A549 (cell line): ENCODE data around the gene MT2A. TPM values are rescaled to one million over a fixed set of nuclear protein-coding genes. Genes with fewer than 3 reads are reported as not detected.
A peak's percentile ranks its signal among the peaks of the same experiment; 100 is the strongest.

Experiments
- ATAC-seq, 2 experiments: fragments of 200-7000 bp in 1 of 2; fragments of >200 bp in 1 of 2; cut with Nextera tagmentation in 1 of 2; cut with Tn5 transposase in 1 of 2; 3 replicates each; pipeline versions ENCODE4 v1.8.0 to v1.9.1; 2018 to 2020; ENCODE audit warnings: mild to moderate bottlenecking in 1 of 2, moderate library complexity in 1 of 2
- CTCF ChIA-PET: fragments of 300-600 bp; sonication (Branson Sonifier 250); formaldehyde crosslinking; extraction: SDS; loops from one replicate; lab custom pipeline; 2021; ENCODE audit warnings: antibody characterized with exemption, inconsistent platforms; lab: Yijun Ruan, JAX
- POLR2A ChIA-PET: fragments of 350-600 bp; formaldehyde crosslinking; extraction: SDS; loops from one replicate; lab custom pipeline; 2021; ENCODE audit warnings: antibody characterized with exemption, inconsistent platforms; lab: Yijun Ruan, JAX
- DNase-seq, 2 experiments: peaks; one replicate each; pipeline versions ENCODE4 v3.0.0 to v3.0.0-alpha.2; 2011 to 2016; ENCODE audit warnings: low read depth in 1 of 2, low spot score in 1 of 2
- FAIRE-seq: peaks from 2 replicates; lab custom pipeline; 2011; peaks lifted over from hg19 to GRCh38; lab: Jason Lieb, UNC
- H3K27ac ChIP-seq, 2 experiments: fragments of >200 bp; sonication (Bioruptor Twin); formaldehyde crosslinking; 3 replicates each; pipeline ENCODE4 v1.5.1; 2016 to 2017
- H3K4me1 ChIP-seq: fragments of >200 bp; sonication (Bioruptor Twin); formaldehyde crosslinking; 3 replicates; pipeline ENCODE4 v1.6.1; 2016
- H3K4me2 ChIP-seq: fragments of >200 bp; sonication (Bioruptor Twin); formaldehyde crosslinking; 3 replicates; pipeline ENCODE4 v1.6.1; 2016
- H3K4me3 ChIP-seq: fragments of >200 bp; sonication (Bioruptor Twin); formaldehyde crosslinking; 3 replicates; pipeline ENCODE4 v1.5.1; 2016
- H3K9me3 ChIP-seq: fragments of >200 bp; sonication (Bioruptor Twin); formaldehyde crosslinking; 3 replicates; pipeline ENCODE4 v1.6.1; 2016
- CTCF ChIP-seq: fragments of >200 bp; sonication (Bioruptor Twin); formaldehyde crosslinking; IDR thresholded peaks from 3 replicates; pipeline ENCODE4 v1.5.1; 2016
- ESRRA ChIP-seq: fragments of 150-350 bp; IDR thresholded peaks from 2 replicates; pipeline ENCODE4 v1.6.1; 2014; ENCODE audit warnings: mild to moderate bottlenecking, low read length, borderline replicate concordance
- FOSL2 ChIP-seq, 2 experiments: fragments of 450-650 bp in 1 of 2; fragments of >200 bp in 1 of 2; sonication (Bioruptor Twin) in 1 of 2; formaldehyde crosslinking; IDR thresholded peaks; 2 replicates each; pipeline versions ENCODE4 v1.5.0 to v1.6.1; 2016 to 2020; ENCODE audit warnings: mild to moderate bottlenecking in 1 of 2, moderate library complexity in 1 of 2
- FOXS1 ChIP-seq: fragments of 250-450 bp; sonication (Bioruptor Pico); IDR thresholded peaks from 2 replicates; pipeline ENCODE4 v1.5.0; 2020; ENCODE audit warnings: mild to moderate bottlenecking, moderate library complexity
- HEYL ChIP-seq: fragments of 250-450 bp; sonication (Bioruptor Pico); IDR thresholded peaks from 2 replicates; pipeline ENCODE4 v1.8.0; 2021; ENCODE audit warnings: mild to moderate bottlenecking, moderate library complexity
- HOXA7 ChIP-seq: fragments of 250-450 bp; sonication (Bioruptor Pico); IDR thresholded peaks from 2 replicates; pipeline ENCODE4 v1.5.0; 2020; ENCODE audit warnings: mild to moderate bottlenecking, moderate library complexity
- HOXB13 ChIP-seq: fragments of 250-450 bp; sonication (Bioruptor Pico); IDR thresholded peaks from 2 replicates; pipeline ENCODE4 v1.5.0; 2020; ENCODE audit warnings: low read depth, mild to moderate bottlenecking, moderate library complexity
- JUN ChIP-seq, 2 experiments: fragments of >200 bp; sonication (Bioruptor Twin); formaldehyde crosslinking; IDR thresholded peaks; 2 replicates in 1 of 2; 3 replicates in 1 of 2; pipeline ENCODE4 v1.6.1; 2016 to 2017
- KDM5A ChIP-seq: fragments of 200-600 bp; sonication (generic); IDR thresholded peaks from 2 replicates; pipeline ENCODE4 v1.6.1; 2016; ENCODE audit warnings: antibody characterized with exemption, mild to moderate bottlenecking
- MAZ ChIP-seq: fragments of 150-350 bp; IDR thresholded peaks from 2 replicates; pipeline ENCODE4 v1.6.1; 2014; ENCODE audit warnings: antibody characterized with exemption, low read depth, low read length, borderline replicate concordance
- NPAS2 ChIP-seq: fragments of 250-450 bp; sonication (Bioruptor Pico); IDR thresholded peaks from 2 replicates; pipeline ENCODE4 v1.8.0; 2022; ENCODE audit warnings: mild to moderate bottlenecking, moderate library complexity, borderline replicate concordance
- NR3C1 ChIP-seq: fragments of >200 bp; sonication (Bioruptor Twin); formaldehyde crosslinking; IDR thresholded peaks from 3 replicates; pipeline ENCODE4 v1.6.1; 2017
- POLR2AphosphoS2 ChIP-seq: conservative IDR thresholded peaks from 2 replicates; pipeline ENCODE4 v1.6.1; 2012; ENCODE audit warnings: low read length, improper control_type of control experiment, inconsistent platforms
- SMC3 ChIP-seq: fragments of >200 bp; sonication (Bioruptor Twin); formaldehyde crosslinking; IDR thresholded peaks from 3 replicates; pipeline ENCODE4 v1.6.1; 2018; ENCODE audit warnings: inconsistent platforms
- TFCP2L1 ChIP-seq: fragments of 250-450 bp; sonication (Bioruptor Pico); IDR thresholded peaks from 2 replicates; pipeline ENCODE4 v1.5.0; 2021; ENCODE audit warnings: mild to moderate bottlenecking
- ZC3H11A ChIP-seq: fragments of 450-650 bp; IDR thresholded peaks from 2 replicates; pipeline ENCODE4 v1.6.1; 2014; ENCODE audit warnings: antibody characterized with exemption, mild to moderate bottlenecking
- ZFP36 ChIP-seq: fragments of 450-650 bp; IDR thresholded peaks from 2 replicates; pipeline ENCODE4 v1.6.1; 2014; ENCODE audit warnings: borderline replicate concordance; ENCODE audit not compliant: partially characterized antibody
- WGBS: methylation state at CpG from one replicate; pipeline ENCODE4 v1.1.6; 2017; ENCODE audit errors: missing lambda C conversion rate; 5-methylcytosine and 5-hydroxymethylcytosine counted together
- polyA plus RNA-seq, 4 experiments: library from polyadenylated mRNA; depleted of rRNA in 3 of 4; stranded (reverse); fragments of >200 nt; fragmentation: RNase III in 1 of 4; extraction: RNeasy Plus Mini Kit Qiagen cat#74134 plus additional on column Dnase treatment in 1 of 4; gene quantifications; 2 replicates in 3 of 4; 3 replicates in 1 of 4; pipeline ENCODE4 v1.2.3, GENCODE V29; 2011 to 2017
- TF ChIP-seq, protein P1 (sequence below): fragments of 250-450 bp; sonication (Bioruptor Pico); IDR thresholded peaks from 2 replicates; pipeline ENCODE4 v1.5.0; 2021; ENCODE audit warnings: mild to moderate bottlenecking, moderate library complexity, borderline replicate concordance

MT2A gene
- polyA plus RNA-seq, 2 of the 4 experiments (the other 2 are of a cell fraction) = 39.1 to 305 TPM

- CTCF ChIA-PET = interaction anchor here (0.9 to 19.7 kb wide), 8 partner anchors 8 to 94 kb away, joined by 3 to 340 read pairs (median 4); partner anchors contain the start of genes MT1A, MT1B and MT1F
- POLR2A ChIA-PET = interaction anchor here (0.9 to 10.8 kb wide), 19 partner anchors 10 to 205 kb away, joined by 3 to 185 read pairs (median 5); partner anchors contain the start of genes MT1F, MT1X, NUDT21 and OGFOD1
- peak overlapping the region; percentile 61 for H3K4me3 ChIP-seq
- H3K4me2 ChIP-seq = peak overlapping the region; percentile 81
- TF ChIP-seq KDM5A (peak; percentile 19; the same call in 1 of the 2 replicates), FOXS1 (CRISPR knock-in tag) (no peak)
- TF ChIP-seq, all 56 proteins: peak for 1
- peak in 1 of 2 experiments; percentile 1; a peak in 1 of 6 replicates for ATAC-seq
- no peaks in the 10 kb centered on the region for H3K9me3 ChIP-seq
- H3K27ac ChIP-seq = peak overlapping the region; percentile 93 to 96
- WGBS = 2% methylated on average over 21 of the region's 21 CpGs
- FAIRE-seq = no peak
- DNase-seq = peak in 1 of 2 experiments; percentile 19
- H3K4me1 ChIP-seq = peaks cover 64% of the 10 kb centered on the region
Observed at GRCh38 chr16:56608876-56609462, 585 bp downstream of the MT2A start.

- H3K9me3 ChIP-seq = no peaks in the 10 kb centered on the region
- ATAC-seq (no peak), DNase-seq (peak; percentile 53 to 63), FAIRE-seq (no peak)
- peak overlapping the region; percentile 61 for H3K4me3 ChIP-seq
- H3K4me2 ChIP-seq = peak overlapping the region; percentile 81
- 3% methylated on average over 6 of the region's 6 CpGs for WGBS
- POLR2A ChIA-PET = interaction anchor here (1.2 to 10.8 kb wide), 6 partner anchors 15 to 92 kb away, joined by 4 to 185 read pairs (median 21); partner anchors contain the start of genes MT1F and MT1X
- CTCF ChIA-PET = interaction anchor here (1.3 to 19.7 kb wide), 6 partner anchors 8 to 93 kb away, joined by 3 to 340 read pairs (median 5); partner anchors contain the start of genes MT1A, MT1B and MT1F
- H3K27ac ChIP-seq = peak overlapping the region; percentile 93 to 96
- peaks cover 70% of the 10 kb centered on the region for H3K4me1 ChIP-seq
- TF ChIP-seq HEYL (CRISPR knock-in tag) = no peak
- TF ChIP-seq ZC3H11A = no peak
- no peak for TF ChIP-seq CTCF
- no peak for TF ChIP-seq SMC3
- peak in 1 of 2 experiments; percentile 26; a peak in 2 of 5 replicates for TF ChIP-seq JUN (IDR thresholded peaks at IDR 0.05)
- peak; percentile 79 for TF ChIP-seq TFCP2L1 (CRISPR knock-in tag)
- no peak for TF ChIP-seq ZFP36
- no peak for TF ChIP-seq HOXB13
- no peak for TF ChIP-seq FOSL2 (IDR thresholded peaks at IDR 0.05)
- TF ChIP-seq FOSL2 (CRISPR knock-in tag; IDR thresholded peaks at IDR 0.05) = no peak
- no peak for TF ChIP-seq MAZ
- TF ChIP-seq HOXA7 = 0 out of 2 replicates have a peak, but pooled peaks have one; percentile 9
- peak; percentile 87 for TF ChIP-seq POLR2AphosphoS2
- TF ChIP-seq, protein P1, sequence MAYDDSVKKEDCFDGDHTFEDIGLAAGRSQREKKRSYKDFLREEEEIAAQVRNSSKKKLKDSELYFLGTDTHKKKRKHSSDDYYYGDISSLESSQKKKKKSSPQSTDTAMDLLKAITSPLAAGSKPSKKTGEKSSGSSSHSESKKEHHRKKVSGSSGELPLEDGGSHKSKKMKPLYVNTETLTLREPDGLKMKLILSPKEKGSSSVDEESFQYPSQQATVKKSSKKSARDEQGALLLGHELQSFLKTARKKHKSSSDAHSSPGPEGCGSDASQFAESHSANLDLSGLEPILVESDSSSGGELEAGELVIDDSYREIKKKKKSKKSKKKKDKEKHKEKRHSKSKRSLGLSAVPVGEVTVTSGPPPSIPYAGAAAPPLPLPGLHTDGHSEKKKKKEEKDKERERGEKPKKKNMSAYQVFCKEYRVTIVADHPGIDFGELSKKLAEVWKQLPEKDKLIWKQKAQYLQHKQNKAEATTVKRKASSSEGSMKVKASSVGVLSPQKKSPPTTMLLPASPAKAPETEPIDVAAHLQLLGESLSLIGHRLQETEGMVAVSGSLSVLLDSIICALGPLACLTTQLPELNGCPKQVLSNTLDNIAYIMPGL = 0 out of 2 replicates have a peak, but pooled peaks have one; percentile 59
- no peak for TF ChIP-seq NR3C1
- no peak for TF ChIP-seq ESRRA
- TF ChIP-seq NPAS2 (CRISPR knock-in tag) = no peak
Observed at GRCh38 chr16:56609463-56609921, 1.1 kb downstream of the MT2A start.
